Activated naive CD8-positive, alpha-beta T cell treated with anti-CD3 and anti-CD28 coated beads, Interleukin-2, amount 10 ng/mL, durations not matched to agents 7 days and 5 days (primary cell): ENCODE results near the gene FILIP1L. TPM values are rescaled to one million over a fixed set of nuclear protein-coding genes. Genes with fewer than 3 reads are reported as not detected.

ENCODE experiments used
- ATAC-seq: fragments of 150-1000 bp; cut with Tn5 transposase; one replicate; pipeline ENCODE4 v1.10.0; 2021; ENCODE audit warnings: low read depth, moderate library complexity
- POLR2A ChIA-PET: fragments of 350-600 bp; sonication (Branson Sonifier 250); formaldehyde crosslinking; loops from one replicate; lab custom pipeline; 2021; ENCODE audit warnings: antibody characterized with exemption; lab: Charles Lee
- DNase-seq: peaks from one replicate; pipeline ENCODE4 v3.0.0; 2021
- H3K27ac Mint-ChIP-seq: one replicate; pipeline ENCODE4 v1.8.0; 2022; ENCODE audit warnings: mild to moderate bottlenecking, mixed read lengths
- H3K27me3 Mint-ChIP-seq: one replicate; pipeline ENCODE4 v1.8.0; 2022; ENCODE audit warnings: mild to moderate bottlenecking, moderate library complexity, mixed read lengths
- H3K36me3 Mint-ChIP-seq: one replicate; pipeline ENCODE4 v1.8.0; 2021; ENCODE audit warnings: mild to moderate bottlenecking, mixed read lengths
- H3K4me1 Mint-ChIP-seq: one replicate; pipeline ENCODE4 v1.8.0; 2021; ENCODE audit warnings: mixed read lengths
- H3K4me3 Mint-ChIP-seq: one replicate; pipeline ENCODE4 v1.8.0; 2022; ENCODE audit warnings: mild to moderate bottlenecking, moderate library complexity, mixed read lengths
- H3K9me3 Mint-ChIP-seq: one replicate; pipeline ENCODE4 v1.8.0; 2021; ENCODE audit warnings: mixed read lengths
- total RNA-seq, 2 experiments: library from RNA; stranded (reverse); gene quantifications; one replicate each; pipeline ENCODE4 v1.2.3, GENCODE V29; 2021

Gene FILIP1L
- total RNA-seq, 2 experiments from 2014 or later: 2.0 to 2.4 TPM

- Mint-ChIP-seq H3K36me3 (peaks cover 25% of the 10 kb centered on the region), H3K4me1 (peaks cover 51% of the 10 kb centered on the region), H3K9me3 (peaks cover 1% of the 10 kb centered on the region), H3K27ac (peak overlapping the region; percentile 63), H3K4me3 (peak overlapping the region; percentile 6), H3K27me3 (no peaks in the 10 kb centered on the region)
- ATAC-seq: peak; percentile 30
- no peak for DNase-seq
- POLR2A ChIA-PET: interaction anchor here (6.6 kb wide), 1 partner anchor 12 kb away, joined by 42 read pairs; no protein-coding TSS in a partner anchor
Observed at GRCh38 chr3:100087198-100087597, 27.1 kb downstream of the FILIP1L start.

GRCh38 chr3:100086401-100086800 lies 27.9 kb downstream of the FILIP1L start:
- DNase-seq (no peak), ATAC-seq (no peak)
- Mint-ChIP-seq H3K9me3 (peaks cover 2% of the 10 kb centered on the region), H3K36me3 (peaks cover 29% of the 10 kb centered on the region), H3K27me3 (no peaks in the 10 kb centered on the region), H3K4me3 (no peak overlapping the region), H3K4me1 (peaks cover 51% of the 10 kb centered on the region), H3K27ac (no peak overlapping the region)
- POLR2A ChIA-PET: interaction anchor here (0.6 to 6.6 kb wide), 4 partner anchors 11 to 255 kb away, joined by 3 to 42 read pairs (median 4); no protein-coding TSS in a partner anchor

- no peak overlapping the region for H3K27ac Mint-ChIP-seq
- no peak overlapping the region for H3K4me3 Mint-ChIP-seq
- H3K4me1 Mint-ChIP-seq: peaks cover 36% of the 10 kb centered on the region
- POLR2A ChIA-PET: interaction anchor here (0.8 kb wide), 1 partner anchor 126 kb away, joined by 3 read pairs; no protein-coding TSS in a partner anchor
- H3K27me3 Mint-ChIP-seq: no peaks in the 10 kb centered on the region
- peaks cover 4% of the 10 kb centered on the region for H3K9me3 Mint-ChIP-seq
- ATAC-seq (no peak), DNase-seq (no peak)
- H3K36me3 Mint-ChIP-seq: peaks cover 41% of the 10 kb centered on the region
Observed at GRCh38 chr3:100084100-100084806, 30.0 kb downstream of the FILIP1L start.

- Mint-ChIP-seq H3K36me3 (peaks cover 41% of the 10 kb centered on the region), H3K9me3 (peaks cover 4% of the 10 kb centered on the region), H3K27ac (no peak overlapping the region), H3K4me3 (no peak overlapping the region), H3K27me3 (no peaks in the 10 kb centered on the region), H3K4me1 (peaks cover 28% of the 10 kb centered on the region)
- no peak for DNase-seq
- no peak for ATAC-seq
- POLR2A ChIA-PET: no interaction called here
Observed at GRCh38 chr3:100083209-100083608, 31.1 kb downstream of the FILIP1L start.

- Mint-ChIP-seq H3K27me3 (no peaks in the 10 kb centered on the region), H3K36me3 (peaks cover 41% of the 10 kb centered on the region), H3K4me3 (no peak overlapping the region), H3K9me3 (peaks cover 4% of the 10 kb centered on the region), H3K4me1 (peaks cover 26% of the 10 kb centered on the region), H3K27ac (no peak overlapping the region)
- POLR2A ChIA-PET: interaction anchor here (0.9 kb wide), 1 partner anchor 10 kb away, joined by 5 read pairs; no protein-coding TSS in a partner anchor
- DNase-seq: no peak
- ATAC-seq: no peak
Observed at GRCh38 chr3:100082714-100083113, 31.6 kb downstream of the FILIP1L start.

GRCh38 chr3:100081986-100082692 lies 32.2 kb downstream of the FILIP1L start:
- Mint-ChIP-seq H3K9me3 (peaks cover 4% of the 10 kb centered on the region), H3K27ac (no peak overlapping the region), H3K27me3 (no peaks in the 10 kb centered on the region), H3K4me3 (no peak overlapping the region), H3K4me1 (peaks cover 24% of the 10 kb centered on the region), H3K36me3 (peaks cover 41% of the 10 kb centered on the region)
- POLR2A ChIA-PET: interaction anchor here (0.9 kb wide), 1 partner anchor 10 kb away, joined by 5 read pairs; no protein-coding TSS in a partner anchor
- no peak for DNase-seq
- no peak for ATAC-seq

GRCh38 chr3:100081311-100081710 lies 33.0 kb downstream of the FILIP1L start:
- Mint-ChIP-seq H3K27me3 (no peaks in the 10 kb centered on the region), H3K27ac (no peak overlapping the region), H3K4me1 (peaks cover 24% of the 10 kb centered on the region), H3K36me3 (peaks cover 42% of the 10 kb centered on the region), H3K4me3 (no peak overlapping the region), H3K9me3 (peaks cover 3% of the 10 kb centered on the region)
- DNase-seq: no peak
- no peak for ATAC-seq
- POLR2A ChIA-PET: no interaction called here

GRCh38 chr3:100080573-100080972 lies 33.7 kb downstream of the FILIP1L start:
- ATAC-seq: no peak
- H3K4me1 Mint-ChIP-seq: peaks cover 30% of the 10 kb centered on the region
- H3K36me3 Mint-ChIP-seq: peaks cover 41% of the 10 kb centered on the region
- H3K27ac Mint-ChIP-seq: no peak overlapping the region
- no peak for DNase-seq
- POLR2A ChIA-PET: no interaction called here
- peaks cover 3% of the 10 kb centered on the region for H3K9me3 Mint-ChIP-seq
- H3K4me3 Mint-ChIP-seq: no peak overlapping the region
- no peaks in the 10 kb centered on the region for H3K27me3 Mint-ChIP-seq

- no peak overlapping the region for H3K4me3 Mint-ChIP-seq
Observed at GRCh38 chr3:100079328-100079727, 35.0 kb downstream of the FILIP1L start.

GRCh38 chr3:100076731-100077529 lies 37.4 kb downstream of the FILIP1L start:
- ATAC-seq: no peak
- H3K27ac Mint-ChIP-seq: peak overlapping the region; percentile 84
- peak overlapping the region; percentile 35 for H3K4me3 Mint-ChIP-seq
- H3K27me3 Mint-ChIP-seq: no peaks in the 10 kb centered on the region
- peaks cover 46% of the 10 kb centered on the region for H3K4me1 Mint-ChIP-seq
- peaks cover 3% of the 10 kb centered on the region for H3K9me3 Mint-ChIP-seq
- no peak for DNase-seq
- H3K36me3 Mint-ChIP-seq: peaks cover 38% of the 10 kb centered on the region
- POLR2A ChIA-PET: interaction anchor here (0.6 to 4.6 kb wide), 2 partner anchors 13 to 17 kb away, joined by 3 to 42 read pairs; no protein-coding TSS in a partner anchor

More at GRCh38 chr3:100079328-100079727, 35.0 kb downstream of the FILIP1L start:
- DNase-seq (no peak), ATAC-seq (no peak)
- peaks cover 3% of the 10 kb centered on the region for H3K9me3 Mint-ChIP-seq
- POLR2A ChIA-PET: no interaction called here
- H3K27me3 Mint-ChIP-seq: no peaks in the 10 kb centered on the region
- no peak overlapping the region for H3K27ac Mint-ChIP-seq
- peaks cover 34% of the 10 kb centered on the region for H3K4me1 Mint-ChIP-seq
- H3K36me3 Mint-ChIP-seq: peaks cover 40% of the 10 kb centered on the region

- Mint-ChIP-seq H3K36me3 (peaks cover 41% of the 10 kb centered on the region), H3K27me3 (no peaks in the 10 kb centered on the region), H3K9me3 (no peaks in the 10 kb centered on the region), H3K4me1 (peaks cover 55% of the 10 kb centered on the region), H3K4me3 (peak overlapping the region; percentile 35), H3K27ac (peak overlapping the region; percentile 84)
- POLR2A ChIA-PET: interaction anchor here (0.7 to 4.6 kb wide), 4 partner anchors 14 to 185 kb away, joined by 3 to 42 read pairs (median 6); partner anchors contain the start of gene TBC1D23
- no peak for DNase-seq
- ATAC-seq: peak; percentile 43
Observed at GRCh38 chr3:100075851-100076730, 38.2 kb downstream of the FILIP1L start.

GRCh38 chr3:100075196-100075595 lies 39.1 kb downstream of the FILIP1L start:
- peaks cover 59% of the 10 kb centered on the region for H3K4me1 Mint-ChIP-seq
- peaks cover 35% of the 10 kb centered on the region for H3K36me3 Mint-ChIP-seq
- DNase-seq: no peak
- H3K4me3 Mint-ChIP-seq: peak overlapping the region; percentile 57
- ATAC-seq: no peak
- no peaks in the 10 kb centered on the region for H3K9me3 Mint-ChIP-seq
- H3K27me3 Mint-ChIP-seq: no peaks in the 10 kb centered on the region
- POLR2A ChIA-PET: interaction anchor here (0.6 to 4.6 kb wide), 5 partner anchors 11 to 185 kb away, joined by 3 to 42 read pairs (median 3); partner anchors contain the start of gene TBC1D23
- peak overlapping the region; percentile 84 for H3K27ac Mint-ChIP-seq
